PC-3 (cell line): ENCODE measurements around the gene FMNL3.

Source experiments
- CTCF ChIP-seq: fragments of 300-600 bp; sonication (generic); conservative IDR thresholded peaks from 2 replicates; pipeline ENCODE4 v1.5.1; 2017; ENCODE audit warnings: antibody characterized with exemption, low read depth, mild to moderate bottlenecking, low read length
- EZH2 ChIP-seq: fragments of 300-600 bp; sonication (generic); IDR thresholded peaks from one replicate; pipeline ENCODE4 v1.6.1; 2017; ENCODE audit warnings: antibody characterized with exemption, mild to moderate bottlenecking, low read length; ENCODE audit not compliant: unreplicated experiment

- TF ChIP-seq EZH2 = no peak
- TF ChIP-seq CTCF = no peak
Observed at GRCh38 chr12:49667325-49668090, 39.7 kb downstream of the FMNL3 start.
